Liver (tissue), 9 donors: ENCODE measurements around the gene PATJ. TPM values are rescaled to one million over a fixed set of nuclear protein-coding genes. Genes with fewer than 3 reads are reported as not detected.
"Not testable (repeated sequence)": the region's sequence is repeated elsewhere in the genome, so short reads cannot be mapped to it uniquely, and the experiment has no call there.

Source experiments
- DNase-seq: peaks from one replicate; pipeline ENCODE4 v3.0.0-alpha.2; 2017; ENCODE audit warnings: low spot score
- H3K27ac ChIP-seq, 2 donors: one replicate each; pipeline ENCODE4 v1.7.0; 2013; ENCODE audit warnings: inconsistent platforms in 2 of 2, low read length in 2 of 2, control low read depth in 1 of 2, low read depth in 1 of 2, mild to moderate bottlenecking in 1 of 2
- H3K27me3 ChIP-seq, 4 donors: one replicate each; pipeline versions ENCODE4 v1.6.1 to v1.7.0; 2013; ENCODE audit warnings: low read length in 3 of 4, inconsistent platforms in 1 of 4, mild to moderate bottlenecking in 1 of 4, moderate library complexity in 1 of 4; ENCODE audit not compliant: control insufficient read depth in 4 of 4, insufficient read depth in 4 of 4
- H3K36me3 ChIP-seq, 4 donors: one replicate each; pipeline versions ENCODE4 v1.6.1 to v1.7.0; 2013; ENCODE audit warnings: low read length in 3 of 4, mild to moderate bottlenecking in 3 of 4, low read depth in 1 of 4, moderate library complexity in 1 of 4; ENCODE audit not compliant: control insufficient read depth in 4 of 4, insufficient read depth in 3 of 4
- H3K4me1 ChIP-seq, 4 donors: one replicate each; pipeline versions ENCODE4 v1.6.1 to v1.7.0; 2013; ENCODE audit warnings: low read length in 3 of 4, mild to moderate bottlenecking in 3 of 4, moderate library complexity in 1 of 4; ENCODE audit not compliant: control insufficient read depth in 4 of 4, insufficient read depth in 4 of 4
- H3K4me3 ChIP-seq, 3 donors: one replicate each; pipeline versions ENCODE4 v1.6.1 to v1.7.0; 2013; ENCODE audit warnings: low read length in 3 of 3, control low read depth in 1 of 3, low read depth in 1 of 3, mild to moderate bottlenecking in 1 of 3
- H3K9ac ChIP-seq, 2 donors: one replicate each; pipeline ENCODE4 v1.7.0; 2013; ENCODE audit warnings: low read length in 2 of 2, mild to moderate bottlenecking in 2 of 2, moderate library complexity in 2 of 2, control low read depth in 1 of 2, low read depth in 1 of 2
- H3K9me3 ChIP-seq, 4 donors: one replicate each; pipeline versions ENCODE4 v1.6.1 to v1.7.0; 2013; ENCODE audit warnings: low read length in 3 of 4; ENCODE audit not compliant: control insufficient read depth in 4 of 4
- FOXA2 ChIP-seq: IDR thresholded peaks from 2 replicates; pipeline ENCODE4 v1.6.1; 2016; ENCODE audit warnings: antibody characterized with exemption
- HNF4A ChIP-seq, 2 donors: conservative IDR thresholded peaks; 2 replicates each; pipeline ENCODE4 v1.6.1; 2016; ENCODE audit warnings: antibody characterized with exemption in 2 of 2, mild to moderate bottlenecking in 2 of 2
- HNF4G ChIP-seq: IDR thresholded peaks from 2 replicates; pipeline ENCODE4 v1.6.1; 2016; ENCODE audit warnings: antibody characterized with exemption
- MAX ChIP-seq: IDR thresholded peaks from 2 replicates; pipeline ENCODE4 v1.6.1; 2016; ENCODE audit warnings: antibody characterized with exemption
- NR2F2 ChIP-seq: IDR thresholded peaks from 2 replicates; pipeline ENCODE4 v1.6.1; 2016; ENCODE audit warnings: antibody characterized with exemption
- RAD21 ChIP-seq, 2 donors: IDR thresholded peaks; 2 replicates each; pipeline ENCODE4 v1.6.1; 2016; ENCODE audit warnings: antibody characterized with exemption in 2 of 2, mild to moderate bottlenecking in 2 of 2
- SP1 ChIP-seq: IDR thresholded peaks from 2 replicates; pipeline ENCODE4 v1.6.1; 2018; ENCODE audit warnings: antibody characterized with exemption, mild to moderate bottlenecking
- YY1 ChIP-seq: IDR thresholded peaks from 2 replicates; pipeline ENCODE4 v1.6.1; 2016; ENCODE audit warnings: antibody characterized with exemption, mild to moderate bottlenecking
- ZBTB33 ChIP-seq: IDR thresholded peaks from 2 replicates; pipeline ENCODE4 v1.6.1; 2016; ENCODE audit warnings: antibody characterized with exemption
- WGBS: extraction: QIAGEN DNeasy Blood & Tissue Kit; methylation state at CpG from one replicate; pipeline ENCODE4 v1.1.7; 2013; 5-methylcytosine and 5-hydroxymethylcytosine counted together
- polyA plus RNA-seq, 2 donors: library from polyadenylated mRNA; stranded (reverse) in 1 of 2; unstranded in 1 of 2; fragments of 200-250 nt in 1 of 2; fragments of >200 nt in 1 of 2; fragmentation: Nextera tagmentation in 1 of 2; extraction: Ambion mirVana in 1 of 2; gene quantifications; one replicate each; pipeline versions ENCODE4 v1.2.1 to v1.2.3, GENCODE V29; 2013 to 2015
- total RNA-seq, 2 donors: library from RNA; depleted of rRNA; stranded (reverse); fragments of >200 nt; gene quantifications; one replicate each; pipeline ENCODE4 v1.2.3, GENCODE V29; 2014
- donor health status: healthy.
- donor health status: healthy.
- donor health status: healthy.
- donor health status: healthy.
- donor health status: healthy.

PATJ gene
- total and polyA plus RNA-seq, 4 donors = 5.7 to 29.8 (median 9.0) TPM

GRCh38 chr1:62180639-62181038, 438.4 kb downstream of the PATJ start:
- H3K36me3 ChIP-seq = no peaks in the 10 kb centered on the region
- no peak for DNase-seq
- no peak overlapping the region for H3K27ac ChIP-seq
- H3K9ac ChIP-seq = no peak overlapping the region
- H3K9me3 ChIP-seq = no peaks in the 10 kb centered on the region
- H3K27me3 ChIP-seq = no peaks in the 10 kb centered on the region
- no peak overlapping the region for H3K4me3 ChIP-seq
- H3K4me1 ChIP-seq = no peaks in the 10 kb centered on the region
- 67% methylated on average over 6 of the region's 6 CpGs for WGBS
- no peak for TF ChIP-seq NR2F2
- no peak for TF ChIP-seq HNF4A (conservative IDR thresholded peaks at IDR 0.05)
- no peak for TF ChIP-seq YY1
- no peak for TF ChIP-seq SP1

GRCh38 chr1:62181532-62181931, 439.3 kb downstream of the PATJ start:
- WGBS = 71% methylated on average over 7 of the region's 7 CpGs
- H3K4me3 ChIP-seq = no peak overlapping the region
- DNase-seq = no peak
- no peak overlapping the region for H3K27ac ChIP-seq
- no peaks in the 10 kb centered on the region for H3K9me3 ChIP-seq
- H3K4me1 ChIP-seq = no peaks in the 10 kb centered on the region
- H3K36me3 ChIP-seq = no peaks in the 10 kb centered on the region
- TF ChIP-seq FOXA2 (no peak), RAD21 (IDR thresholded peaks at IDR 0.05) (no peak), NR2F2 (no peak), ZBTB33 (no peak), SP1 (no peak), YY1 (no peak), MAX (no peak), HNF4G (no peak), HNF4A (conservative IDR thresholded peaks at IDR 0.05) (no peak)
- no peaks in the 10 kb centered on the region for H3K27me3 ChIP-seq
- no peak overlapping the region for H3K9ac ChIP-seq

GRCh38 chr1:62182157-62182556, 439.9 kb downstream of the PATJ start:
- not testable (repeated sequence) for DNase-seq
- 80% methylated on average over 8 of the region's 8 CpGs for WGBS

GRCh38 chr1:62183164-62184020, 441.1 kb downstream of the PATJ start:
- not testable (repeated sequence) for DNase-seq, H3K36me3 ChIP-seq, H3K9ac ChIP-seq, H3K9me3 ChIP-seq, H3K4me3 ChIP-seq, H3K27ac ChIP-seq, H3K27me3 ChIP-seq, H3K4me1 ChIP-seq
- WGBS = 72% methylated on average over 11 of the region's 11 CpGs

More at GRCh38 chr1:62182157-62182556, 439.9 kb downstream of the PATJ start:
- not testable (repeated sequence) for H3K27me3 ChIP-seq, H3K9ac ChIP-seq, H3K4me1 ChIP-seq, H3K27ac ChIP-seq, H3K9me3 ChIP-seq, H3K4me3 ChIP-seq, H3K36me3 ChIP-seq
